NCI-H748 treated with DMSO at 0.1 percent for 48 hours (cell line): ENCODE data around the gene RUNX2.

Experiments used
- DNase-seq: peaks from one replicate; lab custom pipeline; 2025; lab: John Stamatoyannopoulos, UW

RUNX2 gene

GRCh38 chr6:45619994-45620471, 291.9 kb downstream of the RUNX2 start:
- DNase-seq = no peak

GRCh38 chr6:45624228-45624627, 296.1 kb downstream of the RUNX2 start:
- DNase-seq = no peak

- no peak for DNase-seq
Measured at GRCh38 chr6:45625191-45625664, 297.1 kb downstream of the RUNX2 start.

GRCh38 chr6:45626087-45626891, 298.2 kb downstream of the RUNX2 start:
- no peak for DNase-seq

- DNase-seq = no peak
Measured at GRCh38 chr6:45630314-45630713, 302.2 kb downstream of the RUNX2 start.

GRCh38 chr6:45630801-45631200, 302.7 kb downstream of the RUNX2 start:
- DNase-seq = no peak

GRCh38 chr6:45631396-45631795, 303.3 kb downstream of the RUNX2 start:
- no peak for DNase-seq

- DNase-seq = no peak
Measured at GRCh38 chr6:45633272-45633908, 305.3 kb downstream of the RUNX2 start.

- DNase-seq = no peak
Measured at GRCh38 chr6:45634231-45634630, 306.1 kb downstream of the RUNX2 start.

GRCh38 chr6:45635284-45635867, 307.2 kb downstream of the RUNX2 start:
- no peak for DNase-seq

GRCh38 chr6:45637056-45637455, 308.9 kb downstream of the RUNX2 start:
- DNase-seq = no peak

GRCh38 chr6:45637611-45638257, 309.6 kb downstream of the RUNX2 start:
- DNase-seq = no peak

- no peak for DNase-seq
Measured at GRCh38 chr6:45640081-45640491, 312.0 kb downstream of the RUNX2 start.

GRCh38 chr6:45640811-45641210, 312.7 kb downstream of the RUNX2 start:
- no peak for DNase-seq

GRCh38 chr6:45642331-45643125, 314.4 kb downstream of the RUNX2 start:
- DNase-seq = no peak

- no peak for DNase-seq
Measured at GRCh38 chr6:45643126-45643525, 315.0 kb downstream of the RUNX2 start.

GRCh38 chr6:45644720-45645119, 316.6 kb downstream of the RUNX2 start:
- DNase-seq = no peak

- no peak for DNase-seq
Measured at GRCh38 chr6:45645302-45645701, 317.2 kb downstream of the RUNX2 start.

- DNase-seq = no peak
Measured at GRCh38 chr6:45647341-45648261, 319.5 kb downstream of the RUNX2 start.

GRCh38 chr6:45648262-45648620, 320.1 kb downstream of the RUNX2 start:
- DNase-seq = no peak
